ENCODE results near the gene MEGF6.

GRCh38 chr1:3546048-3546384, 65.3 kb downstream of the MEGF6 start:
- TF ChIP-seq POLR2A (IDR thresholded peaks at IDR 0.05) (no peak), CTCF (IDR thresholded peaks at IDR 0.05) (no peak)
